Measurements from ENCODE around the gene KIF13A.
"Not testable (repeated sequence)": the region's sequence is repeated elsewhere in the genome, so short reads cannot be mapped to it uniquely, and the experiment has no call there.

The KIF13A gene

GRCh38 chr6:17842014-17842776, 145.2 kb downstream of the KIF13A start:
- Mint-ChIP-seq H3K36me3 (ENCODE audit: low read depth) (no peaks in the 10 kb centered on the region), H3K4me3 (no peak overlapping the region), H3K9me3 (no peaks in the 10 kb centered on the region), H3K4me1 (no peaks in the 10 kb centered on the region), H3K27me3 (no peaks in the 10 kb centered on the region), H3K27ac (no peak overlapping the region)
- no peak for ATAC-seq
- no peak for DNase-seq

GRCh38 chr6:17839513-17840223, 147.8 kb downstream of the KIF13A start:
- DNase-seq (no peak), ATAC-seq (no peak)
- peaks cover 4% of the 10 kb centered on the region for H3K27me3 Mint-ChIP-seq
- no peaks in the 10 kb centered on the region for H3K4me1 Mint-ChIP-seq
- no peaks in the 10 kb centered on the region for H3K36me3 Mint-ChIP-seq (ENCODE audit: low read depth)
- H3K27ac Mint-ChIP-seq: no peak overlapping the region
- H3K4me3 Mint-ChIP-seq: no peak overlapping the region
- no peaks in the 10 kb centered on the region for H3K9me3 Mint-ChIP-seq

- H3K9me3 Mint-ChIP-seq: no peaks in the 10 kb centered on the region
- peaks cover 4% of the 10 kb centered on the region for H3K27me3 Mint-ChIP-seq
- H3K4me1 Mint-ChIP-seq: no peaks in the 10 kb centered on the region
- H3K27ac Mint-ChIP-seq: no peak overlapping the region
- no peak for ATAC-seq
- DNase-seq: no peak
- no peak overlapping the region for H3K4me3 Mint-ChIP-seq
- H3K36me3 Mint-ChIP-seq (ENCODE audit: low read depth): no peaks in the 10 kb centered on the region
Observed at GRCh38 chr6:17836293-17836692, 151.1 kb downstream of the KIF13A start.

- Mint-ChIP-seq H3K9me3 (no peaks in the 10 kb centered on the region), H3K27ac (no peak overlapping the region), H3K27me3 (peaks cover 4% of the 10 kb centered on the region), H3K4me3 (no peak overlapping the region), H3K4me1 (no peaks in the 10 kb centered on the region), H3K36me3 (ENCODE audit: low read depth) (no peaks in the 10 kb centered on the region)
- no peak for DNase-seq
- ATAC-seq: no peak
Observed at GRCh38 chr6:17835784-17836183, 151.7 kb downstream of the KIF13A start.

GRCh38 chr6:17831135-17831534, 156.3 kb downstream of the KIF13A start:
- Mint-ChIP-seq H3K36me3 (ENCODE audit: low read depth) (no peaks in the 10 kb centered on the region), H3K4me3 (no peak overlapping the region), H3K27me3 (peaks cover 6% of the 10 kb centered on the region), H3K27ac (no peak overlapping the region), H3K4me1 (no peaks in the 10 kb centered on the region), H3K9me3 (no peaks in the 10 kb centered on the region)
- DNase-seq (no peak), ATAC-seq (peak; percentile 59)

- no peaks in the 10 kb centered on the region for H3K9me3 Mint-ChIP-seq
- ATAC-seq: no peak
- peaks cover 6% of the 10 kb centered on the region for H3K27me3 Mint-ChIP-seq
- H3K27ac Mint-ChIP-seq: no peak overlapping the region
- DNase-seq: no peak
- no peaks in the 10 kb centered on the region for H3K36me3 Mint-ChIP-seq (ENCODE audit: low read depth)
- H3K4me3 Mint-ChIP-seq: no peak overlapping the region
- no peaks in the 10 kb centered on the region for H3K4me1 Mint-ChIP-seq
Observed at GRCh38 chr6:17829905-17830304, 157.5 kb downstream of the KIF13A start.

GRCh38 chr6:17828149-17828548, 159.3 kb downstream of the KIF13A start:
- no peak overlapping the region for H3K4me3 Mint-ChIP-seq
- no peaks in the 10 kb centered on the region for H3K4me1 Mint-ChIP-seq
- H3K27ac Mint-ChIP-seq: no peak overlapping the region
- ATAC-seq (no peak), DNase-seq (no peak)
- H3K27me3 Mint-ChIP-seq: peaks cover 7% of the 10 kb centered on the region
- H3K9me3 Mint-ChIP-seq: no peaks in the 10 kb centered on the region
- H3K36me3 Mint-ChIP-seq (ENCODE audit: low read depth): no peaks in the 10 kb centered on the region

GRCh38 chr6:17826301-17826700, 161.1 kb downstream of the KIF13A start:
- Mint-ChIP-seq H3K27ac (no peak overlapping the region), H3K36me3 (ENCODE audit: low read depth) (no peaks in the 10 kb centered on the region), H3K4me1 (no peaks in the 10 kb centered on the region), H3K27me3 (peaks cover 7% of the 10 kb centered on the region), H3K9me3 (no peaks in the 10 kb centered on the region), H3K4me3 (no peak overlapping the region)
- ATAC-seq (no peak), DNase-seq (no peak)

GRCh38 chr6:17820055-17820454, 167.4 kb downstream of the KIF13A start:
- ATAC-seq (no peak), DNase-seq (no peak)
- H3K4me1 Mint-ChIP-seq: no peaks in the 10 kb centered on the region
- no peaks in the 10 kb centered on the region for H3K9me3 Mint-ChIP-seq
- H3K27me3 Mint-ChIP-seq: peaks cover 3% of the 10 kb centered on the region
- H3K4me3 Mint-ChIP-seq: no peak overlapping the region
- H3K36me3 Mint-ChIP-seq (ENCODE audit: low read depth): no peaks in the 10 kb centered on the region
- H3K27ac Mint-ChIP-seq: no peak overlapping the region

- H3K27ac Mint-ChIP-seq: no peak overlapping the region
- no peak for DNase-seq
- H3K9me3 Mint-ChIP-seq: no peaks in the 10 kb centered on the region
- no peaks in the 10 kb centered on the region for H3K4me1 Mint-ChIP-seq
- no peak for ATAC-seq
- no peak overlapping the region for H3K4me3 Mint-ChIP-seq
- H3K27me3 Mint-ChIP-seq: peaks cover 2% of the 10 kb centered on the region
- no peaks in the 10 kb centered on the region for H3K36me3 Mint-ChIP-seq (ENCODE audit: low read depth)
Observed at GRCh38 chr6:17817763-17818162, 169.7 kb downstream of the KIF13A start.

GRCh38 chr6:17816921-17817611, 170.4 kb downstream of the KIF13A start:
- Mint-ChIP-seq H3K36me3 (ENCODE audit: low read depth) (no peaks in the 10 kb centered on the region), H3K4me3 (no peak overlapping the region), H3K4me1 (no peaks in the 10 kb centered on the region), H3K9me3 (no peaks in the 10 kb centered on the region), H3K27ac (no peak overlapping the region), H3K27me3 (peaks cover 2% of the 10 kb centered on the region)
- DNase-seq (no peak), ATAC-seq (no peak)

- no peaks in the 10 kb centered on the region for H3K9me3 Mint-ChIP-seq
- peaks cover 5% of the 10 kb centered on the region for H3K27me3 Mint-ChIP-seq
- no peak for DNase-seq
- H3K4me1 Mint-ChIP-seq: no peaks in the 10 kb centered on the region
- H3K4me3 Mint-ChIP-seq: no peak overlapping the region
- no peak for ATAC-seq
- H3K27ac Mint-ChIP-seq: no peak overlapping the region
- no peaks in the 10 kb centered on the region for H3K36me3 Mint-ChIP-seq (ENCODE audit: low read depth)
Observed at GRCh38 chr6:17813542-17813941, 173.9 kb downstream of the KIF13A start.

- no peaks in the 10 kb centered on the region for H3K4me1 Mint-ChIP-seq
- peaks cover 4% of the 10 kb centered on the region for H3K27me3 Mint-ChIP-seq
- H3K9me3 Mint-ChIP-seq: no peaks in the 10 kb centered on the region
Observed at GRCh38 chr6:17812311-17812710, 175.1 kb downstream of the KIF13A start.

GRCh38 chr6:17808609-17809008, 178.8 kb downstream of the KIF13A start:
- Mint-ChIP-seq H3K9me3 (no peaks in the 10 kb centered on the region), H3K27ac (no peak overlapping the region), H3K36me3 (ENCODE audit: low read depth) (no peaks in the 10 kb centered on the region), H3K4me3 (no peak overlapping the region), H3K27me3 (peaks cover 7% of the 10 kb centered on the region), H3K4me1 (no peaks in the 10 kb centered on the region)
- DNase-seq (no peak), ATAC-seq (no peak)

More at GRCh38 chr6:17812311-17812710, 175.1 kb downstream of the KIF13A start:
- Mint-ChIP-seq H3K27ac (no peak overlapping the region), H3K36me3 (ENCODE audit: low read depth) (no peaks in the 10 kb centered on the region), H3K4me3 (no peak overlapping the region)
- ATAC-seq: no peak
- DNase-seq: no peak

- not testable (repeated sequence) for H3K36me3 Mint-ChIP-seq (ENCODE audit: low read depth); H3K4me3 Mint-ChIP-seq; H3K27me3 Mint-ChIP-seq; H3K9me3 Mint-ChIP-seq; H3K4me1 Mint-ChIP-seq; ATAC-seq; H3K27ac Mint-ChIP-seq; DNase-seq
Observed at GRCh38 chr6:17807431-17807830, 180.0 kb downstream of the KIF13A start.

Measured in activated naive CD8-positive, alpha-beta T cell treated with anti-CD3 and anti-CD28 coated beads, Interleukin-2, amount 50 U/mL, for 24 hours (primary cell).